Heart left ventricle (tissue), 13 donors: ENCODE data around the gene LARGE2.

Experiments
- CTCF ChIP-seq, 12 donors: fragments of 200-600 bp; sonication (generic) in 4 of 12; IDR thresholded peaks; one replicate each; pipeline versions ENCODE4 v1.5.0 to v1.8.0; 2018 to 2022; ENCODE audit warnings: antibody characterized with exemption in 12 of 12, mild to moderate bottlenecking in 5 of 12
- POLR2A ChIP-seq, 2 donors: fragments of 450-650 bp; IDR thresholded peaks; one replicate each; pipeline ENCODE4 v1.6.1; 2017; ENCODE audit warnings: antibody characterized with exemption in 2 of 2, mild to moderate bottlenecking in 2 of 2, moderate library complexity in 2 of 2
- donor health status: ischemic (EF 13 %, LVEDD 7.1; RV severe dilation, severe dysfunction).
- donor health status: DM: no; HTN: yes; CAD: no.
- donor health status: DM: no; HTN: no; CAD: no.
- donor health status: ischemic (EF 25% LVEDD 6.9; RV normal size, moderate dysfunction).
- donor health status: ischemic (EF 25% LVEDD 5.7; RV mildly dilated, moderate dysfunction).
- donor health status: ischemic (EF 35%, LVEDD 5.7; RV mildly dilated, moderate dysfunction).
- donor health status: nonischemic (EF 11% LVEDD 7.7; RV severe dilation, severe dysfunction).
- donor health status: DM: yes; HTN: yes; CAD: no.
- donor health status: PGD.
- donor health status: ischemic (EF 29% LVEDD 5.4; RV normal size, mild dysfunction).
- donor health status: nonischemic (EF 23%, LVEDD 6.1; RV moderate dilation, normal function).

DNA sequence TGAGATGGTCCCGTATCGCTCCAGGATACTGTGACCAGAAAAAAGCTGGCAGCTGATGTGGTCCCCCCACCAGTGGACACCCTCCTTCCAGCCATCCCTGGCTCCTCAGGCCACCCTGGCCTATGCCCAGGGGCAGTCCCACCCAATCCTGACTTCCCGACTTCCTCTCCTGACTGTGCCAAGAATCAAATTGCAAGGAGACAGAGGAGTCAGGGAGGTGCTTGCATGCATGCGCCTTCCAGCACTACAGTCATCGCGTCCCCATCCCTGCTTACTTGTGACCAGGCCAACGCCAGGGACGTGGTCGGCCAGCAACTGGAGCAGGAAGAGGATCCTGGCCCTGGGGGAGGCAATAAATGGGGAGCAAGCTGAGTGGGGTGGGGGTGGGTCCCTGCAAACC is 11.8 kb upstream of the LARGE2 start:
- TF ChIP-seq CTCF (IDR thresholded peaks at IDR 0.05) (no peak), POLR2A (IDR thresholded peaks at IDR 0.05) (no peak)
